Central memory CD8-positive, alpha-beta T cell (primary cell): ENCODE data around the gene DRD5.

Source experiments
- ATAC-seq: fragments of 150-1000 bp; cut with Tn5 transposase; replicated peaks from 2 replicates; pipeline ENCODE4 v1.10.0; 2022; ENCODE audit warnings: mild to moderate bottlenecking, moderate FRiP score, moderate number of reproducible peaks; ENCODE audit not compliant: poor library complexity, severe bottlenecking; ENCODE audit errors: extremely low read depth
- DNase-seq, 2 donors: peaks; one replicate each; pipeline ENCODE4 v3.0.0; 2021; ENCODE audit warnings: low spot score in 2 of 2
- H3K27ac Mint-ChIP-seq: one replicate; pipeline ENCODE4 v1.8.0; 2022; ENCODE audit warnings: low read depth, mild to moderate bottlenecking, moderate library complexity, mixed read lengths
- H3K27me3 Mint-ChIP-seq: one replicate; pipeline ENCODE4 v1.8.0; 2022; ENCODE audit warnings: mixed read lengths
- H3K36me3 Mint-ChIP-seq: one replicate; pipeline ENCODE4 v1.8.0; 2022; ENCODE audit warnings: mild to moderate bottlenecking, moderate library complexity, mixed read lengths; ENCODE audit not compliant: insufficient read depth
- H3K4me1 Mint-ChIP-seq: one replicate; pipeline ENCODE4 v1.8.0; 2022; ENCODE audit warnings: mixed read lengths
- H3K4me3 Mint-ChIP-seq: one replicate; pipeline ENCODE4 v1.8.0; 2022; ENCODE audit warnings: mild to moderate bottlenecking, moderate library complexity, mixed read lengths
- H3K9me3 Mint-ChIP-seq: one replicate; pipeline ENCODE4 v1.8.0; 2022; ENCODE audit warnings: mixed read lengths

Gene DRD5

DNA sequence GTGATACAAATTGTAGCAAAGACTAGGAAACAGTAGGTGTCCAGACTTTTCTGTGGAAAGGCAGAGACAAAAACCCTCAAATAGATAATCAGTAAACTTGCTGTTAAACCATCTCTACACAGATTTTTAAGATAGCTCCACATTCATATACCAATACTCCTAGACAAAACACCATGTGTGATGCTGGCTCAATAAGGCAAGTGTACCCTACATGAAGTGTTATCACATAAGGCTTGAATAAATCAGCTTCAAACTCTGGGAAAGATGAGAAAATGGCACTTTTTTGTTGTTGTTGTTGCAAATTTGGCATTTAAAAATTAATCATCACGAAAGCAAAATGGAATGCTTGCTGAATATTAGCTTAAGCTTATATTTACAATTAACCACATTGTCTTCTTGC is 45.1 kb downstream of the DRD5 start:
- Mint-ChIP-seq H3K27ac (no peak overlapping the region), H3K4me1 (no peaks in the 10 kb centered on the region), H3K27me3 (peaks cover 41% of the 10 kb centered on the region), H3K4me3 (no peak overlapping the region), H3K9me3 (no peaks in the 10 kb centered on the region), H3K36me3 (peaks cover 2% of the 10 kb centered on the region)
- DNase-seq, result no peak
- no peak for ATAC-seq

DNA sequence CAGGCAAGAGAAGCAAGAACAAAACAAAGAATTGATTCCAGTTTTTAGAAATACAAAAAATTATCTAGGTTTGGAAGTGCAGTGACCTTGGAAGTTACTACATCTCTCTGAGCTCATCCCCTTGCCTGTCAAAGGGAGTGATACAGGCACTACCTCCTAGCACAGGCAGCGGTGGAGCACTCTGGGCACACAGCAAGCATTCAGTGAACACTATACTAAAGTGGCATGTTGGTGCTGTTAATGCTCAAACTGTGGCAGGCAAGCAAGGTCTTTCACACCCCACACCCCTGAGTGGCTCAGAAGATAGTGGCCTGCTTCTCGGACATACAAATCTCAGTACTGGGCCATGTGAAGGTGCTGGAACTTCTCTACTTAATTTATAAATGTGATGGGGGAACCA is 51.2 kb downstream of the DRD5 start:
- no peaks in the 10 kb centered on the region for H3K4me1 Mint-ChIP-seq
- no peaks in the 10 kb centered on the region for H3K9me3 Mint-ChIP-seq
- H3K27me3 Mint-ChIP-seq, result peaks cover 25% of the 10 kb centered on the region
- H3K36me3 Mint-ChIP-seq, result peaks cover 2% of the 10 kb centered on the region
- no peak overlapping the region for H3K27ac Mint-ChIP-seq
- no peak overlapping the region for H3K4me3 Mint-ChIP-seq
- no peak for ATAC-seq
- DNase-seq, result no peak

- H3K9me3 Mint-ChIP-seq, result no peaks in the 10 kb centered on the region
- DNase-seq (no peak), ATAC-seq (no peak)
- peaks cover 25% of the 10 kb centered on the region for H3K27me3 Mint-ChIP-seq
- H3K36me3 Mint-ChIP-seq, result no peaks in the 10 kb centered on the region
- H3K4me3 Mint-ChIP-seq, result no peak overlapping the region
- H3K4me1 Mint-ChIP-seq, result no peaks in the 10 kb centered on the region
- H3K27ac Mint-ChIP-seq, result no peak overlapping the region
These were observed 52.0 kb downstream of the DRD5 start for GRCh38 chr4:9833421-9833820.
